Suppressor macrophage treated with lipopolysaccharide for 4 hours (primary cell): ENCODE results near the gene LRRC17.

Experiments used
- DNase-seq: peaks from one replicate; pipeline ENCODE4 v3.0.0-alpha.2; 2020

LRRC17 gene, protein sequence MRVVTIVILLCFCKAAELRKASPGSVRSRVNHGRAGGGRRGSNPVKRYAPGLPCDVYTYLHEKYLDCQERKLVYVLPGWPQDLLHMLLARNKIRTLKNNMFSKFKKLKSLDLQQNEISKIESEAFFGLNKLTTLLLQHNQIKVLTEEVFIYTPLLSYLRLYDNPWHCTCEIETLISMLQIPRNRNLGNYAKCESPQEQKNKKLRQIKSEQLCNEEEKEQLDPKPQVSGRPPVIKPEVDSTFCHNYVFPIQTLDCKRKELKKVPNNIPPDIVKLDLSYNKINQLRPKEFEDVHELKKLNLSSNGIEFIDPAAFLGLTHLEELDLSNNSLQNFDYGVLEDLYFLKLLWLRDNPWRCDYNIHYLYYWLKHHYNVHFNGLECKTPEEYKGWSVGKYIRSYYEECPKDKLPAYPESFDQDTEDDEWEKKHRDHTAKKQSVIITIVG

DNA sequence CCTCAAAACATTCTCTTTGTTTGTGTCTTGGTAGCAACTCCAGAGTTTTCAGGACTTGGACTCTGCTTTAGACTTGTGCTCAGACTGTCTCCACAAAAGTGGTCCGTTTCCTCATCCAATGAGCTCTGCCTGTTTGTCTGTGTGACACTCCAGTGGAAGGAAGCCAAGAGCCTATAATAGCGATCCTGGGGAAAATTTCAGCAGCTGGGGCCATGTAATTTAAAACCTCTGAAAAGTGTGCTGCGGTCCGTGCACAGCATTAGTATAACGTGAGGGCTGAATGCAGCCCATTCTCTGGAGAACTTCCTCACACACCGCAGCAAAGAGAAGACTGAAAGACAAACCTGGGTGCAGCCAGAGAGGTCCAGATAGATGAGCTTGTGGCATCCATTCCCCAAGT lies at the start of gene LRRC17:
TSS of gene LRRC17 (plus strand) at position 259 of the 400 bp plus-strand sequence. CDS start 20,914 bp downstream, outside the sequence.
- DNase-seq: no peak

DNA sequence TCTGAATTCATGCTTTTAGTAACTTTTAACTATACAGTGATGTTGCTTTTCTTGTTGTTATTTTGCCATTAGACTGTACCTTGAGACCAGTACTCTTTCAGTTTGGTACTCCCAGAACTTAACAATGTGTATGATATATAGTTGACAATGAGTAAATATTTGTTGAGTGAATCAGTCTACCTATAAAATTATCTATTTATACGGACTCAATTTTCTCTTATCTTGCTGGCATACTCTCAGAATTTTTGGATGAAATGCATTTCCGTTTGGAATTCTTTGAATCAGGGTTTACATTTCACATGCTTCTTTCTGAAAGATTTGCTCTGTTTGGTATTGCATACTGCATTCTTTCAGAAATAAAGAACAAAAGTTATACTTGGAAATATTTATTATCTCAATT lies 47.8 kb upstream of the LRRC17 start:
- DNase-seq: no peak

DNA sequence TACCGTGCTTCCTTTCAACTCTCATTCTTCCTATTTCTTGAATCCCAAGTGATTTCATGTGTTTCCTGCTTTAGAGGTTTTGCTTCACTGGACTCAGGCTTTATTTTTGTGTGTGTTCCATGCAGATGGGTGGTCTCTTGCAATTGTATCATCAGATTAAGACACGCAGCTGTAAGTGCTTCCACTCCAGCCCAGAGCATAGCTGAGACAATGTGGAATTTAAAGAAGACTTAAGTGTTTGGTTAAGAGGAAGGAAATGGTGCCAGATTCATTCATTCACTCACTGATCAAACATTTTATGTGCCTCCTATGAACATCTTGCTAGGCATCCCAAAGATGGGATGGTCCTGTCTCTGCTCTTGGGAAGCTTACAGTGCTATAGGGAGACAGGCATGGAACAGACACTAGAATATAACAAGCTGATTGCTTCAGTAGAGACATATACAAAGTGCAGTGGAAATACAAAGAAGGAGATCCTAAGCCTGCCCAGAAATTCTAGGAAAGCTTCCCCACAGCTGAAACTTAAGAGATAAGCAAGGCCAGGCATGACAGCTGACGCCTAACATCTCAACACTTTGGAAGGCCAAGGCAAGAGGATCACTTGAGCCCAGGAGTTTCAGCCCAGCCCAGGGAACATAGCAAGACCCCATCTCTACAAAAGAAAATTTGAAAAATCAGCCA lies 46.1 kb upstream of the LRRC17 start:
- no peak for DNase-seq

DNA sequence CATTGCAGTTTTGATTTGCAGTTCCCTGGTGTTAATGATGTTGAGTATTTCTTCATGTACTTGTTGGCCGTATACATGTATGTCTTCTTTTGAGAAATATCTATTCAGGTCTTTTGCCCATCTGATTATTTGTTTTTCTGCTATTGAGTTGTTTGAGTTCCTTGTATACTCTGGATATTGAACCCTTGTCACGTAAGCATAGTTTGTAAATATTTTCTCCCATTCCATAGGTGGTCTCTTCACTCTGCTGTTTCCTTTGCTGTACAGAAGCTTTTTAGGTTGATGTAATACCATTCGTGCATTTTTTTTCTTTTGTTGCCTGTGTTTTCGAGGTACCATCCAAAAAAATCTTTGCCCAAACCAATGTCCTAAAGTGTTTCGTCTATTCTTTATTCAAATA lies 43.6 kb upstream of the LRRC17 start:
- no peak for DNase-seq

- DNase-seq: no peak
These were observed 40.3 kb upstream of the LRRC17 start for GRCh38 chr7:102872460-102872859.

GRCh38 chr7:102873470-102874165 lies 39.2 kb upstream of the LRRC17 start:
- DNase-seq: no peak

- peak; percentile 42 for DNase-seq
These were observed 38.5 kb upstream of the LRRC17 start for GRCh38 chr7:102874166-102874829.

DNA sequence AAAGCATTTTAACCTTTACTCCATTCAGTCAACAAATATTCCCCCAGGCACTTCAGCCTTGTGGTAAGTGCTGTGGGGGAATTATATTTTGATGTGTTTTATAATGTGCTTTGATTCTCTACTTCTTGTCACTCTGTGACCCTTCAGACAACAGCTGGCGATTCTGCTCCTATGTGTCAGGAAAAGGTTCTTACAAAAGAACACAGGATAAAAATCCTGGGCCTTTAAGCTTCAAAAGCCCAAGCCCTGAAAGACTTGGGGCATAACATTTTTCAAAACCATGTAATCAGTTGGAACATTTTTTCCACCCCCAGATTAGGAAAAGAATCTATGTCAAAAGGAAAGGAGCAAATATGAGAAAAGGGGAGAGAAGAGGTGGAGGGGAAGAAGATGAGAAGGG lies 37.8 kb upstream of the LRRC17 start:
- no peak for DNase-seq

DNA sequence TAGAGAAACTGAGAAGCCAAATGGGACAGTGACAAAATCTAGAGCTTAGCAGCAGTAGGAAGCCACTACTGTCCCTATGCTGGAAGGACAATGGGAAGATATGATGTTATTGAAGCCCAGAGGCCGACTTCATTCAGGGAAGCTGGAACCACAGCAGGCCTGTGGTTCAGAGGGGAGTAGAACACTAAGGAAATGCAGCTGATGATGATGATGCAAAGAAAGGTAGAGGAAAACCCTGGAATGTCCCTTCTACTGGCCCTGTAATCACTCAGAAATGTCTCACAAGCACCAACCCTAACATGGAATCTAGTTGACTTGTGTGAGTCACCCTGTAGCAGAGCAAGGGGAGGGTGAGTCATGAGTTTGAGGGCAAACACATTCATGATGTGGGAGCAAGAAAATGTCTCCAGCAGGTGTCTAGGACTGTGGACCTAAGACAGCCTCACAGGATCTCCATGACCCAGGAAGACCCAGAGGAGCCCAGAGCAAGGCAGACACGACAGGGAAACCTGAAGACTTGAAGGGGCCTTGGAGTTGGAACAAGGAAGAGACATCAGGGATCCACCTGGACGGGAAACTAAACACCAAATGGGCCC lies 37.0 kb upstream of the LRRC17 start:
- peak; percentile 77 for DNase-seq

- no peak for DNase-seq
These were observed 29.5 kb upstream of the LRRC17 start for GRCh38 chr7:102883098-102883860.

- no peak for DNase-seq
These were observed 24.1 kb upstream of the LRRC17 start for GRCh38 chr7:102888561-102889233.

GRCh38 chr7:102889851-102890250 lies 22.9 kb upstream of the LRRC17 start:
- DNase-seq: no peak

DNA sequence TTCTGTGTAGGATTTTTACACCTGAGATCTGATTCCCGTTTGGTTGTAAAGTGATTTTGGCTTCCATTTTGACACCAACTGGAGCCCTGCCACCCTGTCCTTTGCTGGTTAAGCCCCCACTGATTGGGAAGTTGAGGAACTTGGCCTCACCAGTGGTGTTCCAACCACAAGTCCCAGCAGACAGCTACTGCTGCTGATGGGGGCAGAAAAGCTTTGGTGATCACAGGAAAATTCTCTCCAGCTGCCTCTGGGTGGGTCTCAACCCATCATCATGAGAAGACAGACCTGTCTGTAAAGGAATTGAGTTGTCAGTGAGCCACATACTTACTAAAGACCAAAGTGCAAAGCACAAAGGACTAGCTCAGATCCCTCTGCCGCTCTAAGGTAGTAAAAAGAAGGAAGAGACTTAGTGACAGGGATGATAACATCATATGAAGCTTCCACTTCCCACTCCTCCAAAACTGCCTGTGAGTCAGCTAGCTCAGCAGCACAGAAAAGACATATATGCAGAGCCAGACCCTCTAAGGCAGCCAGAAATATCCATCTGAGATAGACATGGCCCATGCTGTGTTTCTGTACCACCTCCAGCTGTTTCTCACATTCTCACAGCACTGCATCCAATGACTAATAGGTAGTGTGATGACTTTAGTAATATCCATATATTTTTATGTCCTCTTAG lies 22.4 kb upstream of the LRRC17 start:
- DNase-seq: peak; percentile 66

GRCh38 chr7:102890971-102891692 lies 21.7 kb upstream of the LRRC17 start:
- DNase-seq: no peak

DNA sequence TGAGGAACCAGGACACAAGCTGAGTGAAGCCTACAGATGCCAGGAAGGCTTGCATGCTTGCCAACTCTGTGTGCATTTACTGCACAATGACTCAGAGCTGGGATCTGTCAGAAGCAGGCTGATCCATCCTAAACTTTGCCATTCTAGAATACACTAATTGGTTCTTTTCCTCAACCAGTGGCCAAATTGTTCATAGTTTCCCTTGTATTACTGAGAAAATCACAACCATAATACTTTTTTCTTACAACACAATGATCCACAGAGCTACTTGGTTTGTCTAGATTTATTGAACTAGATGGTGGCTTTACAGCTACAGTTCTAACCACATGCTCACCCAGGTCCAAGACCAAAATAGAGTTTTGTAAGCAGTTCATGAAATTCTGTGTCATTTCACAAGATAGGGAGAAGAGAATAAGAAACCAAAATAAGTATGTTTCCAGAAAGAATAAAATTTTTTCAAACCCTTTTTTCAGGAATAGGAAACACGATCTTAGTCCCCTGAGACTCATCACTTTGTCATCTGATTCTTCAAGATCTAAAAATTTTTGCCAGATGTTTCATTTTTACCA lies 21.0 kb upstream of the LRRC17 start:
- DNase-seq: peak; percentile 36

DNA sequence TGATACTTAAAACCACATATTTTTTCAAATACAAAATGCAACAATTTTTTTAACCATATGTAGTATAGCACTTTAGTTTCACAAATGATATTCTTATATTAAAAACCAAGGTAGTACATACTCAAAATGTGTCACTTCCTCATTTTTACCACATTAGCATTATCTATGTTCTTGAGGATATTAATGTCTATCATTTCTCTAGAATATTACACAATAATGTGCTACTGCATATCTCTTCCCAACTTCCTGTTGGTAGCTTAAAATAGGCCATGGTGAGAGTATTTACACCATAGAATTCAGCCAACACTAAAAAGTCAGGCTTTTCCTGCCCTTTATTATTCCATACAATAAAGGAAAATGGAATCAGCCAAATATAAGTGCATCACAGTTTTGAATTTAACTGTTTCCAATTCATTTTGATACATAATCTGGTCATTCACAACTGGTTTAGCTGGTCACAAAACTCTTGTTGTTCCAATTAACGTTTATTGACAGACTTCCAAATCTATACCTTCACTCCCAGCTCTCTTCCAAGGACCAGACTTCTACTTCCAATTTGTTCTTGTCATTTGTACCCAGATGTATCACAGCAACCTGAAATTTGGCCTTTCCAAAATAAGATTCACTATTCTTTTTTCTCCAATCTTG lies 20.0 kb upstream of the LRRC17 start:
- DNase-seq: peak; percentile 44

DNA sequence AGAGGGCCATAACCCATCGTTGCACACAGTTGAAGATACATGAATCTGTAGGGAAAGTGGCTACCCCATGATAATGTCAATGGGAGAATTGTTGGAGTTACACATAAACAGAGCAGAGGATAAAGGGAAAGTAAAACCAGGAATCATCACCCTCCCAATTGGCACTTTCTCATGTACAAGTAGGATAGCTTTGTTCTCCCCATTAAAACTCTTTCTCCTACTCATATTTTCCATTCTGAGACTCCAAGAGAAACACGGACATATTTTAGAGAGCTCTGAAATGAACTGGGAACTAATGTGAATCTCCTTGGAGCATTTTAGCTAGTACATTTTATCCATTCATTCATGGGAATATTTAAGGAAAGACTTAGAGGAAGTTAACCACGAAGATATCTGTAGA lies 17.2 kb upstream of the LRRC17 start:
- DNase-seq: no peak

DNA sequence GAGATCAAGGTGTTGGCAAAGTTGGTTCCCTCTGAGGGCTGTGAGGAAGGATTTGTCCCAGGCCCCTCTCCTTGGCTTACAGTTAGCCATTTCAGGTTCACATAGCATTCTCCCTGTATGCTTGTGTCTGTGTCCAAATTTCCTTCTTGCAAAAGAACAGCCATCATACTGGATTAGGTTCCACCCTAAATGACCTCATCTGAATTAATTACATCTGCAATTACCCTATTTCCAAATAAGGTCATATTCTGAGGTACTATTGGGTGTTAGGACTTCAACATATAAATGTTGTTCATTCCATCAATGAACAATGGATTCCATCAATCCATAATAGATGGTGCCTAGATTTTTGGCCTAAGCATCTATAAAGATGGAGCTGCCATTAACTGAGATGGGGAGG lies 16.2 kb upstream of the LRRC17 start:
- no peak for DNase-seq

DNA sequence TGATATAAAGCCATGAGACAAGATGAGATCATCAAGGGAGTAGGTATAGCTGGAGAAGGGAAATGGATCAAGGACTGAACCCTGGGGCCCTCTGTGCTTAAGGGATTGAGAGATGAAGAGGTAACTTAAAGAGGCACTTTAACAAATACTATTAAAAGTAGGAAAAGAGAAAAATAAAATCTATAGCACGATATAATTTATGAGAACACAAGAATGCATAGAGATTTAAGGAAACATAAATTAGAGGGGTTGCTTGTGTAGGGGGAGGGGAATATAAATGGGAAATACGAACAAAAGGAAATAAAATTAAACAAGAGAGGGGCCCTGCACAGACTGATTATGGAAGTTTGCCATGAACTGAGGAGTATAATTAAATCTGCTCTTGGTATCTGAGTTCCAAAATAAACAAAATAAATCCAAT lies 15.6 kb upstream of the LRRC17 start:
- no peak for DNase-seq
